HEK293T (cell line): ENCODE data around the gene AKNA.

ENCODE experiments used
- BHLHE40 ChIP-seq: fragments of 450-650 bp; IDR thresholded peaks from 2 replicates; pipeline ENCODE4 v1.6.1; 2016; ENCODE audit warnings: mild to moderate bottlenecking, moderate library complexity, borderline replicate concordance
- SP1 ChIP-seq: fragments of 450-650 bp; IDR thresholded peaks from 2 replicates; pipeline ENCODE4 v1.6.1; 2017
- SUZ12 ChIP-seq: fragments of 450-650 bp; IDR thresholded peaks from 2 replicates; pipeline ENCODE4 v1.6.1; 2016; ENCODE audit warnings: mild to moderate bottlenecking

- TF ChIP-seq SP1 (no peak), BHLHE40 (no peak), SUZ12 (no peak)
Measured at GRCh38 chr9:114350636-114351401, 37.0 kb downstream of the AKNA start.
